Neural cell (in vitro differentiated cells): ENCODE results near the gene ELOB.

ENCODE experiments used
- CTCF ChIP-seq: fragments of 450-650 bp; IDR thresholded peaks from 2 replicates; pipeline ENCODE4 v1.5.1; 2014; ENCODE audit warnings: antibody characterized with exemption, mild to moderate bottlenecking, moderate library complexity; ENCODE audit not compliant: poor library complexity, severe bottlenecking
- EP300 ChIP-seq: fragments of 450-650 bp; conservative IDR thresholded peaks from 2 replicates; pipeline ENCODE4 v1.6.1; 2014; ENCODE audit warnings: antibody characterized with exemption, mild to moderate bottlenecking, moderate library complexity; ENCODE audit not compliant: poor library complexity, severe bottlenecking

DNA sequence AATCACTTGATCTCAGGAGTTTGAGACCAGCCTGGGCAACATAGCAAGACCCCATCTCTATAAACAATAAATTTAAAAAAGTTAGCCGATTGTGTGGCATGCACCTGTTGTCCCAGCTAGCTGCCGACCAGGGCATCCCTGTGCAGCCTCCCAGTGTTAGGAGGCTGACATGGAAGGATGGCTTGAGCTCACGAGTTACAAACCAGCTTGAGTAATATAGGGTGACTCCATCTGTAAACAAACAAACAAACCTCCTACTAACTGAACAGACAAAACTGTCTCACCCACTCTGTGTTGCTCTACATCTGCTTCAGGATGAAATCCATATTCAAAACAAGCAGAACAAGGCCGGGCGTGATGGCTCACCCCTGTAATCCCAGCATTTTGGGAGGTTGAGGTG, 50.2 kb downstream of the ELOB start:
- no peak for TF ChIP-seq EP300
- no peak for TF ChIP-seq CTCF
